SK-N-SH treated with all-trans-retinoic acid at 6 μM for 48 hours (cell line): ENCODE measurements around the gene SORCS3.

Source experiments
- ATAC-seq: fragments of 200-7000 bp; cut with Tn5 transposase; 3 replicates; pipeline ENCODE4 v1.9.1; 2020; ENCODE audit warnings: mild to moderate bottlenecking, moderate library complexity
- ARNTL ChIP-seq: fragments of 450-650 bp; formaldehyde crosslinking; IDR thresholded peaks from 2 replicates; pipeline ENCODE4 v1.5.0; 2020; ENCODE audit warnings: low read depth, mild to moderate bottlenecking, moderate library complexity, borderline replicate concordance
- BACH2 ChIP-seq: fragments of 250-450 bp; sonication (Bioruptor Pico); IDR thresholded peaks from 2 replicates; pipeline ENCODE4 v1.9.0; 2021; ENCODE audit warnings: mild to moderate bottlenecking, borderline replicate concordance
- CSRNP3 ChIP-seq: fragments of 250-450 bp; sonication (Bioruptor Pico); IDR thresholded peaks from 2 replicates; pipeline ENCODE4 v1.5.1; 2021; ENCODE audit warnings: mild to moderate bottlenecking, moderate library complexity
- GLIS3 ChIP-seq: fragments of 250-450 bp; sonication (Bioruptor Pico); IDR thresholded peaks from 2 replicates; pipeline ENCODE4 v1.5.0; 2020; ENCODE audit warnings: mild to moderate bottlenecking, moderate library complexity
- ISL1 ChIP-seq: fragments of 250-450 bp; sonication (Bioruptor Pico); IDR thresholded peaks from 2 replicates; pipeline ENCODE4 v2.1.2; 2022; ENCODE audit warnings: mild to moderate bottlenecking, moderate library complexity
- OSR1 ChIP-seq: fragments of 250-450 bp; sonication (Bioruptor Pico); IDR thresholded peaks from 2 replicates; pipeline ENCODE4 v1.8.0; 2022; ENCODE audit warnings: moderate library complexity, mild to moderate bottlenecking, inconsistent platforms
- PATZ1 ChIP-seq: fragments of 250-450 bp; sonication (Bioruptor Pico); IDR thresholded peaks from 2 replicates; pipeline ENCODE4 v1.8.0; 2020; ENCODE audit warnings: mild to moderate bottlenecking, moderate library complexity, borderline replicate concordance
- RARB ChIP-seq: fragments of 250-450 bp; sonication (Bioruptor Pico); IDR thresholded peaks from 2 replicates; pipeline ENCODE4 v1.8.0; 2021; ENCODE audit warnings: mild to moderate bottlenecking, moderate library complexity
- TCF4 ChIP-seq: fragments of 250-450 bp; sonication (Bioruptor Pico); IDR thresholded peaks from 2 replicates; pipeline ENCODE4 v1.8.0; 2021; ENCODE audit warnings: mild to moderate bottlenecking, moderate library complexity, borderline replicate concordance
- TOX ChIP-seq: fragments of 250-450 bp; sonication (Bioruptor Pico); IDR thresholded peaks from 2 replicates; pipeline ENCODE4 v1.8.0; 2021; ENCODE audit warnings: mild to moderate bottlenecking, moderate library complexity, borderline replicate concordance
- TSHZ2 ChIP-seq: fragments of 250-450 bp; sonication (Bioruptor Pico); IDR thresholded peaks from 2 replicates; pipeline ENCODE4 v1.5.0; 2020; ENCODE audit warnings: mild to moderate bottlenecking, moderate library complexity
- ZC3H10 ChIP-seq: fragments of 250-450 bp; sonication (Bioruptor Pico); IDR thresholded peaks from 2 replicates; pipeline ENCODE4 v1.5.1; 2021; ENCODE audit warnings: mild to moderate bottlenecking, moderate library complexity
- ZFP30 ChIP-seq: fragments of 450-650 bp; formaldehyde crosslinking; IDR thresholded peaks from 2 replicates; pipeline ENCODE4 v1.5.0; 2022; ENCODE audit warnings: mild to moderate bottlenecking, moderate library complexity
- ZNF565 ChIP-seq: fragments of 450-650 bp; formaldehyde crosslinking; conservative IDR thresholded peaks from 2 replicates; pipeline ENCODE4 v1.5.0; 2020; ENCODE audit warnings: low read depth, mild to moderate bottlenecking, moderate library complexity
- ZNF8 ChIP-seq: fragments of 450-650 bp; formaldehyde crosslinking; IDR thresholded peaks from 2 replicates; pipeline ENCODE4 v1.5.0; 2020; ENCODE audit warnings: mild to moderate bottlenecking, moderate library complexity
- TF ChIP-seq, protein P1 (sequence below): fragments of 250-450 bp; sonication (Bioruptor Pico); IDR thresholded peaks from 2 replicates; pipeline ENCODE4 v1.5.1; 2020; ENCODE audit warnings: low read depth, mild to moderate bottlenecking, moderate library complexity
- TF ChIP-seq, protein P2 (sequence below): fragments of 250-450 bp; sonication (Bioruptor Pico); IDR thresholded peaks from 2 replicates; pipeline ENCODE4 v1.8.0; 2021; ENCODE audit warnings: low read depth, mild to moderate bottlenecking, moderate library complexity, borderline replicate concordance

The SORCS3 gene

GRCh38 chr10:104925232-104925851, 284.3 kb downstream of the SORCS3 start:
- TF ChIP-seq, protein P1, sequence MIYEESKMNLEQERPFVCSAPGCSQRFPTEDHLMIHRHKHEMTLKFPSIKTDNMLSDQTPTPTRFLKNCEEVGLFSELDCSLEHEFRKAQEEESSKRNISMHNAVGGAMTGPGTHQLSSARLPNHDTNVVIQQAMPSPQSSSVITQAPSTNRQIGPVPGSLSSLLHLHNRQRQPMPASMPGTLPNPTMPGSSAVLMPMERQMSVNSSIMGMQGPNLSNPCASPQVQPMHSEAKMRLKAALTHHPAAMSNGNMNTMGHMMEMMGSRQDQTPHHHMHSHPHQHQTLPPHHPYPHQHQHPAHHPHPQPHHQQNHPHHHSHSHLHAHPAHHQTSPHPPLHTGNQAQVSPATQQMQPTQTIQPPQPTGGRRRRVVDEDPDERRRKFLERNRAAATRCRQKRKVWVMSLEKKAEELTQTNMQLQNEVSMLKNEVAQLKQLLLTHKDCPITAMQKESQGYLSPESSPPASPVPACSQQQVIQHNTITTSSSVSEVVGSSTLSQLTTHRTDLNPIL (CRISPR knock-in tag): no peak
- TF ChIP-seq, all 23 proteins: peak for 0
- no peak for ATAC-seq

GRCh38 chr10:104928734-104929133, 287.6 kb downstream of the SORCS3 start:
- no peak for ATAC-seq

GRCh38 chr10:104931612-104932134, 290.6 kb downstream of the SORCS3 start:
- TF ChIP-seq PATZ1: no peak
- TF ChIP-seq GLIS3 (CRISPR knock-in tag): no peak
- TF ChIP-seq TOX (CRISPR knock-in tag): no peak
- no peak for TF ChIP-seq ZC3H10 (CRISPR knock-in tag)
- no peak for TF ChIP-seq ARNTL (CRISPR knock-in tag)
- TF ChIP-seq ZFP30 (CRISPR knock-in tag): no peak
- TF ChIP-seq ZNF565 (CRISPR knock-in tag): no peak
- TF ChIP-seq RARB (CRISPR knock-in tag): no peak
- TF ChIP-seq, all 23 proteins: peak for 0
- ATAC-seq: no peak

More at GRCh38 chr10:104928734-104929133, 287.6 kb downstream of the SORCS3 start:
- TF ChIP-seq OSR1 (CRISPR knock-in tag) (no peak), CSRNP3 (CRISPR knock-in tag) (no peak), ZC3H10 (CRISPR knock-in tag) (no peak), ZNF565 (CRISPR knock-in tag) (no peak), ZNF8 (CRISPR knock-in tag) (no peak), ISL1 (CRISPR knock-in tag) (no peak)

DNA sequence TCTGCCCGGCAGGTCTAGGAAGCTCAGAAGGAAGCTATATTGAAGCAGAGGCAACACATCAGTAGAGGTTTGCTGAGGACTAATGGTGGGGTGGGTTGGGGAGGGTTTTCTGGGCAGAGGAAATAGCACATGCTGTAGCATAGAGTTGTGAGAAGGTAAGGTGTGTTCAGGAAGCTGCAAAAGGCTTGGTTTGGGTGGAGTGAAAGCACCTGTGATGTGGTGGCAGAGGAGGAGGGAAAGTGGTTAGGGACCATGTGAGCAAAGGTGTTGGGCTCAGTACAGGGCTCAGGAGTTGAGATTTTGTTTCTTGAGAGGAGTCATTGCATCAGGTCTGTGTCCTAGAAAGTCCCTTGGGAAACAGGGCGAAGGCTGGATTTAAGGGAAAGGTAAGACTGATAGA, 294.6 kb downstream of the SORCS3 start:
- ATAC-seq: no peak
- TF ChIP-seq, protein P1 (CRISPR knock-in tag): no peak
- TF ChIP-seq TCF4 (CRISPR knock-in tag) (no peak), ZC3H10 (CRISPR knock-in tag) (no peak), PATZ1 (no peak), TSHZ2 (CRISPR knock-in tag) (no peak), CSRNP3 (CRISPR knock-in tag) (no peak), ZNF565 (CRISPR knock-in tag) (no peak), BACH2 (no peak), OSR1 (CRISPR knock-in tag) (no peak)
- TF ChIP-seq, protein P2, sequence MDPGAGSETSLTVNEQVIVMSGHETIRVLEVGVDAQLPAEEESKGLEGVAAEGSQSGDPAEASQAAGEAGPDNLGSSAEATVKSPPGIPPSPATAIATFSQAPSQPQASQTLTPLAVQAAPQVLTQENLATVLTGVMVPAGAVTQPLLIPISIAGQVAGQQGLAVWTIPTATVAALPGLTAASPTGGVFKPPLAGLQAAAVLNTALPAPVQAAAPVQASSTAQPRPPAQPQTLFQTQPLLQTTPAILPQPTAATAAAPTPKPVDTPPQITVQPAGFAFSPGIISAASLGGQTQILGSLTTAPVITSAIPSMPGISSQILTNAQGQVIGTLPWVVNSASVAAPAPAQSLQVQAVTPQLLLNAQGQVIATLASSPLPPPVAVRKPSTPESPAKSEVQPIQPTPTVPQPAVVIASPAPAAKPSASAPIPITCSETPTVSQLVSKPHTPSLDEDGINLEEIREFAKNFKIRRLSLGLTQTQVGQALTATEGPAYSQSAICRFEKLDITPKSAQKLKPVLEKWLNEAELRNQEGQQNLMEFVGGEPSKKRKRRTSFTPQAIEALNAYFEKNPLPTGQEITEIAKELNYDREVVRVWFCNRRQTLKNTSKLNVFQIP (CRISPR knock-in tag): no peak
